Superior temporal gyrus (tissue), 1 donor: ENCODE data around the gene TACR2.

Experiments
- DNase-seq: peaks from one replicate; pipeline ENCODE4 v3.0.0-alpha.2; 2016; ENCODE audit errors: extremely low spot score

Gene TACR2

DNA sequence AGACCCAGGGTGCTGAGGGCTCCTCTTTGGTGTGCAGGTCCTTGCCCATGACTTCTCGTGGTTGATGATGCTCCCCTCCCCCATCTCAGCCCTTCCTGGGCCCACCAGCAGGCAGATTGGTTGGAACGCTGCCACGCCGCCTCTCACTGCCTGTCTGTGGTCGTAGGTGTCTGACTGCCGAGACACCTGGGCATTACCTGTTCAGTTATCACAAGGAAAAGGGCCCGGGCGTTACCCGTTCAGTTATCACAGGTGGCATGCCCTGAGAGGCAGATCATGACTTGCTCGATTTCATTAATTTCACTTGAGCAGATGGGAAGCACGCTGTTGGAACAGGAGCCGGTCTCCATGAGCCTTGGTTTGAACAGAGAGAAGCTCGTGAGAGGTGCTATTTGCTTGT, 42.5 kb downstream of the TACR2 start:
- DNase-seq, result no peak

DNA sequence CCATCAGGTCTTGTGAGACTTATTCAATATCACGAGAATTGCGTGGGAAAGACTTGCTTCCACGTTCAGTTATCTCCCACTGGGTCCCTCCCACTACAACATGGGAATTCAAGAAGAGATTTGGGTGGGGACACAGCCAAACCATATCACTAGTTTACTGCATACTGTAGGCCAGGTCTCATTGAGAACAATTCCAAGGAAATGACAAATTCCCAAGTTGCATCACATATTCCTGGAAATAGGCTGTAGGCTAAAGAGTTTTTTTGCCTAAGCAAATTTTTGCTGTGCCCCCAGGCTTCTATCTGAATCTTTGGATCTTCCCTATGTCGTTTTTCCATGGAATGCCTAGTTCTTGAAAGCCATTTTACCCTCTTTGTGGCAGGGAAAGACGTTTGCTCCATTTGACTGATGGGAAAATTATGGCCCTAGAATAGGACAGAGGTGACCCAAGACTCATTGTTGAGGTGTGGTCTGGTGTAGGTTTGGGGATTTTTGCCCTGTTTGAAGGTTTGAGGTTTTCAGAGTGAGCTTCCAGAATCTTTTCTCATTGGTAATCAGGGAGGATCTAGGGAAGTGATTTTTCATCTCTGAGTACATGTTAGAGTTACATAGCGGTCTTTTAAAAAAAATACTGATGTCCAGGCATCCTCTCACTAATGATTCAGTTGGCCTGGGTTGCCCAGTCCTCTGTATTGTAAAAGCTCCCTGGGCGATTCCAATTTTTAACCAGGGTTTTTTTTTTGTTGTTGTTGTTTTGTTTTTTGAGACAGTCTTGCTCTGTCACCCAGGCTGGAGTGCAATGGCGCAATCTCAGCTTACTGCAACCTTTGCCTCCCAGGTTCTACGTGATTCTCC, 44.4 kb downstream of the TACR2 start:
- no peak for DNase-seq

DNA sequence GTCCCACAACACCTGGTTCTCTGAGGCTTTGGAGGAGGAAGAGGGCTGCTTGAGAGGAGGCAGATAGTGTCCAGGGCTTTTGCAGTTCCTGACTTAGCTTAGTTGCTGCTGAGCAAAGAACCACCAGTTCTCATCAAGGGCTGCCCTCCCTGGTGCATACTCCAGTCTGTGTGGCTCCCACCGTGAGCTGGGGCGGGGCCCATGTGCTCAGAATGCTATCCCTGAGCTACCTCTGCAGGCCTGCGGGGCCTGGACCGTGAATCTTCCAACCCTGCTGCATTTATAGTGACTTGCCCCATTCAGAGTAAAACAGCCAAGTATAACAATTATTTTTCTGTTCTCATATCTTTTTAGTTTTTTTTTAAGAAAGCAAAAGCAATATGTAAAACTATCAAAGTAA, 49.2 kb downstream of the TACR2 start:
- DNase-seq, result no peak

GRCh38 chr10:69366738-69367137, 50.0 kb downstream of the TACR2 start:
- no peak for DNase-seq

DNA sequence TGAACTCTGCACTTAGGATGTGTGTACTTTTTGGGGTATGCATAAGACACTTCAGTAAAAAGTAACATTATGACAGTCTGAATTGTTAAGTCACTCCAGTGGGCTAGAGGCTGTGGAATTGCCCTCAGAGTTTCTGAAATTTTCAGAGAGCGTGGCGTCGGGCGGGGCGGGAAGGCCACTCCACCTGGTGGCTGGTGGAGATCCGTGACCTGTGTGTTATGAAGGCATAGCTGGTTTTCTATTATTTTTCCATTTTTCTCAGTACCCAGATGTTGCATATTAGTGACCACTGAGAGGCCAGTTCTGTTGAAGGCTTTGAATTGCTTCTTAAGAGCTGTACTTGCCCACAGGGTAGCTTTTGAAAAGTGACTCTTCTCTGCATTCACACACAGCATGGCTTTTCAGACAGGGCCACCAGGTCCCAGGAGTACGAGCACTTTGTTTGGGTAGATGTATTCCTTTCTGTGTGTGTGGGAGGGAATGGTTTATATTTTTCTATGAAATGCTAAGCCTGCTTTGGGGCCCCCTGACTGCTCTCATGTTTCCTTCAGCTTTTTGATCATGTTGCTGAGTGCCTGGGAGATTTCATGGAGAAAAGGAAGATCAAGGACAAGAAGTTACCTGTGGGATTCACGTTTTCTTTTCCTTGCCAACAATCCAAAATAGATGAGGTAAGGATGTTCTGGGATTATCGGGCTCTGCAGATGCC, 52.3 kb downstream of the TACR2 start:
- no peak for DNase-seq

DNA sequence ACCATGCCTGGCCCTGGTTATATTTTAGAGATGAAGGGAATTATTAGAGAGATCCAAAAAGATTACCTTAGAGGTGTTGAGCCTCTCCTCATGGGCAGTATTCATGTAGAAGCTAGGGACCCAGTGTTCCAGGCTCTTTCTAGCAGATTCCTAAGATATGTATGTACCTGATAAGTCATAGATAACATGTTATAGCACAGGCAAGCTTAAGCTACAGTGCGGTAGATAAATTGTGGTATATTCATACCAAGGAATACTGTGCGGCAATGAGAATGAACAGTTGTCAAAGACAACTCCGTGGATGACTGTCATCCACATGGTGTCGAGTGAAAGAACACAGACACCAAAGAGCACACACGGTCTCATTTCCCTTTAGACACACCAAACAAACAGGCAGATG, 53.1 kb downstream of the TACR2 start:
- DNase-seq, result no peak

- no peak for DNase-seq
Observed at GRCh38 chr10:69362471-69362954, 54.2 kb downstream of the TACR2 start.

DNA sequence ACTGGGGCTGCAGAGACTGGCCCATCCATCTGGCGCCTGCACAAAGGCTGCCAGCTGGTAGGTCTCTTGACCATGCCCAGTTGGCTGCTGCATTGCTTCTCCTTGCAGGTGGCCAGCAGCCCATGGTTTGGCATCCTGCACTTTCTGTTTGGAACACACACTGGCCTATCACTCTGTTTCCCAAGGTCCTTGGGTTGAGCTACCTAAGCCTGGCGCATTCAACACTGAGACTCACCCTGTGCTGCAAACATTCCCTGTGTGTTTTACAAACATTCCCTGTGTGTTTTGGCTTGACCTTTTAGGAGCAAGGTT, 55.5 kb downstream of the TACR2 start:
- DNase-seq, result no peak

DNA sequence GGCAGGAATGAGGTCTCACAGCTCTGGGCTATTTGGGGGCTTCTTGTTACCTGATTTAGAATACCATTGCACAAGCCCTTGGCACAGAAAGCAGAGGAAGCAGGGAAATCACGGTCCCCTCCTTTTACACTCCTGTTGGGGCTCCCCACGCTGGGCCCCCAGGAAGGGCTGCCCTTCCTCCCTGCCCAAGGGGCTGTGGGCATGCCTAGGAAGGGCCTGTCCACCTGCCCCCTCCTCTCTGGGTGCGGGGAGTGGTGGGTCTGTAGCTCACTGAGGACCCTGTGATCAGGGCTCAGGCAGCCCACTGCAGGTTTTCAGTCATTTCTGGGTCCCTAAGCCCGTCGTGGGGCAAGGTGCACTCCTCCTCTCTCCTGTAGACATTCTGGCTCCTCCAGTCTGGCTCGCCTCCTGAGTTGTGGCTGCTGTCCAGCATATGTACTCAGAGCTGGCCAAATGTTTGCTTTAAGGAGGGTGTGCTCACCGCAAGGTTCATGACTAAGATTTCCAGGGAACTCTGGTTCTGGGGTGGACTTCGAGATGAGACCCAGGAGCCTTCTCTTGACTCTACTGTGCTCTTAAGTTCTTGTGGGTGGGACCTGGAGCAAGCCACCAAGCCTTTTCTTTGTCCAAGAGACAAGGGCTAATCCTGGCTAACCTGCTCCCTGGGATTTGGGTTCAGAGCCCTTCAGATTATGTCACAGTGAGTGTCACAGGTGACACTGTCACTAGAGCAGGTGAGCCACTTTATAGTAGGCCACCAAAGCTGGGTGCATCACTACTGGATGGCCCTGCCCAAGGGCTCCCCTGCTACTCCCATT, 56.0 kb downstream of the TACR2 start:
- DNase-seq, result peak; percentile 50

GRCh38 chr10:69359594-69359993, 57.1 kb downstream of the TACR2 start:
- DNase-seq, result no peak

- DNase-seq, result no peak
Observed at GRCh38 chr10:69359148-69359547, 57.6 kb downstream of the TACR2 start.

GRCh38 chr10:69358148-69358795, 58.4 kb downstream of the TACR2 start:
- no peak for DNase-seq

GRCh38 chr10:69356187-69356586, 60.5 kb downstream of the TACR2 start:
- DNase-seq, result no peak

- DNase-seq, result no peak
Observed at GRCh38 chr10:69353977-69354635, 62.6 kb downstream of the TACR2 start.
